Neuronal stem cell (in vitro differentiated cells): ENCODE data around the gene DHX30.

ENCODE experiments used
- DNase-seq: peaks from one replicate; pipeline ENCODE4 v3.0.0-alpha.2; 2013; ENCODE audit warnings: low spot score
- H2AFZ ChIP-seq: one replicate; pipeline ENCODE4 v1.6.1; 2013; ENCODE audit warnings: mild to moderate bottlenecking, low read length, inconsistent platforms
- H2AK5ac ChIP-seq: 2 replicates; pipeline ENCODE4 v1.6.1; 2013; ENCODE audit warnings: low read depth, mild to moderate bottlenecking, inconsistent platforms, low read length, moderate library complexity, mixed read lengths
- H2BK120ac ChIP-seq: 2 replicates; pipeline ENCODE4 v1.6.1; 2013; ENCODE audit warnings: low read depth, mild to moderate bottlenecking, inconsistent platforms, low read length, moderate library complexity, mixed read lengths
- H2BK12ac ChIP-seq: one replicate; pipeline ENCODE4 v1.6.1; 2013; ENCODE audit warnings: low read length, inconsistent platforms
- H2BK15ac ChIP-seq: 2 replicates; pipeline ENCODE4 v1.6.1; 2013; ENCODE audit warnings: mild to moderate bottlenecking, low read length, inconsistent platforms, mixed read lengths
- H2BK5ac ChIP-seq: one replicate; pipeline ENCODE4 v1.6.1; 2013; ENCODE audit warnings: inconsistent platforms, mild to moderate bottlenecking, low read length, moderate library complexity
- H3K14ac ChIP-seq: one replicate; pipeline ENCODE4 v1.6.1; 2013; ENCODE audit warnings: low read length, inconsistent platforms
- H3K18ac ChIP-seq: 2 replicates; pipeline ENCODE4 v1.6.1; 2013; ENCODE audit warnings: low read length, inconsistent platforms
- H3K23ac ChIP-seq: 2 replicates; pipeline ENCODE4 v1.6.1; 2013; ENCODE audit warnings: low read depth, mild to moderate bottlenecking, mixed read lengths, low read length, inconsistent platforms; ENCODE audit not compliant: poor library complexity
- H3K27ac ChIP-seq: replicated peaks from 3 replicates; pipeline ENCODE4 v1.5.1; 2013; ENCODE audit warnings: low read length, inconsistent platforms
- H3K27me3 ChIP-seq, 3 experiments: 2 replicates each; pipeline ENCODE4 v1.6.1; 2013; ENCODE audit warnings: low read length in 3 of 3, mild to moderate bottlenecking in 2 of 3, inconsistent platforms in 1 of 3, low read depth in 1 of 3, mixed read lengths in 1 of 3, moderate library complexity in 1 of 3; ENCODE audit not compliant: control insufficient read depth in 3 of 3, insufficient read depth in 3 of 3
- H3K36me3 ChIP-seq, 2 donors: replicated peaks in 1 of 2; 2 replicates each; pipeline ENCODE4 v1.6.1; 2013; ENCODE audit warnings: low read length in 2 of 2; ENCODE audit not compliant: control insufficient read depth in 2 of 2, insufficient read depth in 2 of 2
- H3K4ac ChIP-seq: 2 replicates; pipeline ENCODE4 v1.6.1; 2013; ENCODE audit warnings: inconsistent platforms, mild to moderate bottlenecking, low read length, moderate library complexity
- H3K4me1 ChIP-seq, 2 donors: 1 replicate in 1 of 2; 2 replicates in 1 of 2; pipeline ENCODE4 v1.6.1; 2013; ENCODE audit warnings: low read length in 2 of 2, low read depth in 1 of 2; ENCODE audit not compliant: control insufficient read depth in 2 of 2, insufficient read depth in 1 of 2
- H3K4me2 ChIP-seq: one replicate; pipeline ENCODE4 v1.6.1; 2013; ENCODE audit warnings: mild to moderate bottlenecking, low read length, inconsistent platforms; ENCODE audit not compliant: insufficient read depth, poor library complexity, severe bottlenecking
- H3K4me3 ChIP-seq, 2 donors: 2 replicates each; pipeline ENCODE4 v1.5.1; 2013; ENCODE audit warnings: low read length in 2 of 2, mild to moderate bottlenecking in 2 of 2, inconsistent platforms in 1 of 2, moderate library complexity in 1 of 2
- H3K79me1 ChIP-seq: one replicate; pipeline ENCODE4 v1.6.1; 2013; ENCODE audit warnings: low read depth, mild to moderate bottlenecking, inconsistent platforms, low read length, moderate library complexity
- H3K9ac ChIP-seq: one replicate; pipeline ENCODE4 v1.6.1; 2013; ENCODE audit warnings: mild to moderate bottlenecking, low read depth, low read length, inconsistent platforms; ENCODE audit not compliant: poor library complexity
- H3K9me3 ChIP-seq, 2 donors: replicated peaks in 1 of 2; 2 replicates each; pipeline versions ENCODE3 to v1.6.1; 2013; ENCODE audit warnings: low read length in 2 of 2, mild to moderate bottlenecking in 2 of 2, inconsistent platforms in 1 of 2, low read depth in 1 of 2, mixed read lengths in 1 of 2, moderate library complexity in 1 of 2; ENCODE audit not compliant: control insufficient read depth in 2 of 2, insufficient read depth in 1 of 2
- H4K8ac ChIP-seq: one replicate; pipeline ENCODE4 v1.6.1; 2013; ENCODE audit warnings: low read depth, mild to moderate bottlenecking, inconsistent platforms, low read length, moderate library complexity
- H4K91ac ChIP-seq: one replicate; pipeline ENCODE4 v1.6.1; 2013; ENCODE audit warnings: low read length, low read depth, mild to moderate bottlenecking, inconsistent platforms; ENCODE audit not compliant: poor library complexity
- WGBS, 2 donors: extraction: QIAGEN DNeasy Blood & Tissue Kit; methylation state at CpG; one replicate each; pipeline ENCODE4 v1.1.7; 2013; ENCODE audit warnings: missing lambda C conversion rate in 2 of 2, mixed read lengths in 1 of 2; ENCODE audit not compliant: insufficient read length in 2 of 2, insufficient replicate concordance in 1 of 2; ENCODE audit errors: extremely low coverage in 2 of 2; 5-methylcytosine and 5-hydroxymethylcytosine counted together

Gene DHX30

DNA sequence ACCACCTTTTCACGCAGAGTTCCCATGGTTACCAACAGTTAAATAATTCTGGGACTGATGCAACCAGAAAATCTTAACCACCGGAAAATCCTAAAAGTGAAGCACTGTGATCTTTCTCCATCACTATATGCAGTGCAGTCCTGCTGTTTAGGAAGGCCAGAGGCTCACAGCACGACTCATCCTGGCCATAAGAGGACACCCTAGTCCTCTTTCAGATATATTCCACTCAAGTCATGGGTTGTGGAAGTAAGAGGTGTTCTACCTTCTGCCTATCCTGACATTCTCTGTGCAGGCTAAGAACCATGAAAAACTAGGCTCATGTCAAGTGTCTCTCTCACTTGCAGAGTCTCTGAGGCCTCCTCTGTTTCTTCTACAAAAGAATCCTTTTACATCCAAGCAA is 67.2 kb downstream of the DHX30 start:
- Histone ChIP-seq H3K9ac (no peak overlapping the region), H2BK12ac (no peak overlapping the region), H3K4me2 (no peak overlapping the region), H3K27me3 (no peaks in the 10 kb centered on the region), H3K23ac (no peak overlapping the region), H3K4me3 (no peak overlapping the region), H4K8ac (no peak overlapping the region), H2BK120ac (no peak overlapping the region), H2BK15ac (no peak overlapping the region), H3K18ac (no peak overlapping the region), H2AFZ (no peak overlapping the region), H2AK5ac (no peak overlapping the region), H3K4me1 (peaks cover 0 to 8% of the 10 kb centered on the region in 2 donors), H3K79me1 (no peaks in the 10 kb centered on the region), H4K91ac (no peak overlapping the region), H2BK5ac (no peak overlapping the region), H3K4ac (no peak overlapping the region), H3K27ac (no peak overlapping the region), H3K36me3 (peaks cover 44 to 92% of the 10 kb centered on the region in 2 donors), H3K14ac (no peak overlapping the region), H3K9me3 (no peaks in the 10 kb centered on the region)
- DNase-seq, result no peak
- no CpG with 5 or more reads among the region's 3 CpGs for WGBS, 2 donors

DNA sequence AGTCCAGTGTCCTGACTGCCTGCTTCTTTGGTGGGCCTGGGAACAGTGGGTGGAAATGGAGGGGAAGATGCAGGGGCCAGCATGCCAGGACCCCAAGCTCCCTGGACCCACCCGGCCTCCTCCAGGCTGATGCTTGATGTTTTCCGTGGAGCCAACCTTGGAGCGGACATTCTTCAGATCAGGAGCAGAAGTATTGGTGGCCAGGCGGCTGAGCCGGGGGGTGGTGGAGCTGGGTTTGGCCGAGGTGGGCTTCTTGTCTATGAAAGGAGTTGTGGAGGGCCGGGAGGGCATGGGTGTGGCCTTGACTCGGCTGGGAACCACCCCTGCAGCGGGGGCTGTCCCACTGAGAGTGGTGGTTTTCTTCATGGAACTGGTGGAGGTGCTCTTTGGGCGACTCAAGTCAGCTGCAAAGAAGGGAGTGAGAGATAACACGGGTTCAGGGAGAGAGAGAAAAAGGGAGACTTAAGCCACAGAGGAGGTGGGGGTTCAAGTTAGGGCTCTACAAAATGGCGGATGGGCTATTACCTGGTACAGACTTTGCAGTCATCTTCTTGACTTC is 67.8 kb downstream of the DHX30 start:
- Histone ChIP-seq H3K79me1 (no peaks in the 10 kb centered on the region), H2BK15ac (no peak overlapping the region), H2AFZ (no peak overlapping the region), H3K4me3 (no peak overlapping the region), H4K91ac (no peak overlapping the region), H3K9me3 (no peaks in the 10 kb centered on the region), H4K8ac (no peak overlapping the region), H3K18ac (no peak overlapping the region), H3K27ac (no peak overlapping the region), H2BK12ac (no peak overlapping the region), H3K9ac (no peak overlapping the region), H3K27me3 (no peaks in the 10 kb centered on the region), H3K4me2 (no peak overlapping the region), H2BK5ac (no peak overlapping the region), H3K4ac (no peak overlapping the region), H3K14ac (no peak overlapping the region), H2AK5ac (no peak overlapping the region), H3K36me3 (peaks cover 42 to 92% of the 10 kb centered on the region in 2 donors), H2BK120ac (no peak overlapping the region), H3K23ac (no peak overlapping the region), H3K4me1 (peaks cover 0 to 8% of the 10 kb centered on the region in 2 donors)
- WGBS, 2 donors, result no CpG with 5 or more reads among the region's 12 CpGs
- DNase-seq, result no peak

DNA sequence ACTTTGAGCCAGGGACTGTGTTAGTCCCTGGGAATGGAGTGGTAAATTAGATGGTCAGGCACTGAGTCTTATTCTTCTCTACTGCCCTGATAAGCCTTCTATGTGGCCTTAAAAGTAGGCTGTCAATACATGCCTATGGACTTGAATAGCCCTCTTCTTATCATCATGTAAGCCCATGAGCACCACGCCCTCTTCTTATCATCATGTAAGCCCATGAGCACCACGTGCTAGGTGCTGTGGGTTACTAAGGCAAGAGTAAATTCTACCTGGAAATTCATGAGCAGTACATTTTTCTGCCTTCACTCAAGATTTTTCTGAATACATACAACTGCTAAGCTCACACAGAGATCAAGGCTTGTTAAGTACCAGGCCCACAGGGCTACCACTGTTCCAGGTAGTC is 68.5 kb downstream of the DHX30 start:
- H3K36me3 ChIP-seq, result peaks cover 42 to 93% of the 10 kb centered on the region in 2 donors

DNA sequence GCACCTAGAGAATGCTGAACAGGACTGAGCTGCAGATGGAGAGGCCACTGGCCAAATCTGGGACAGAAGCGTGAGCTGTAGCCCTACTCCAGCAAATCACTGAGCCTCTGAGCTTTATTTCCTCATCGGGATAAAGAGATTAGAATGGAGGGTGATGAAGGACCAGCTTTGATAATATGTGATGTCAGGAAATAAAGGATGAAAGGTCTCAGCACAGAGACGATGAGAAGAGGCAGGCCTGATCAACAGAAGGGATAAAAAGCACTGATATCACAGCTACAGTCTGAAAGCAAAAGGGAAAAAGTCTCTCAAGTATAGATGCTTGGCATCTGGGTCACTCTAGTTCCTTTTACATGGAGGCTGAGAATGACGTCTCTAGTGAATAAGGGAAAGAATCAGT is 70.0 kb downstream of the DHX30 start:
- H3K4me2 ChIP-seq, result no peak overlapping the region
- no peak overlapping the region for H2AK5ac ChIP-seq
- H3K79me1 ChIP-seq, result no peaks in the 10 kb centered on the region
- H3K27ac ChIP-seq, result no peak overlapping the region
- H3K14ac ChIP-seq, result no peak overlapping the region
- no peak overlapping the region for H2BK15ac ChIP-seq
- H4K8ac ChIP-seq, result no peak overlapping the region
- no peak overlapping the region for H3K4ac ChIP-seq
- H3K36me3 ChIP-seq, result peaks cover 29 to 91% of the 10 kb centered on the region in 2 donors
- no peaks in the 10 kb centered on the region for H3K27me3 ChIP-seq
- no peak overlapping the region for H2AFZ ChIP-seq
- H3K18ac ChIP-seq, result no peak overlapping the region
- no peak overlapping the region for H3K4me3 ChIP-seq
- no peak overlapping the region for H4K91ac ChIP-seq
- peaks cover 0 to 7% of the 10 kb centered on the region in 2 donors for H3K4me1 ChIP-seq
- H3K9me3 ChIP-seq, result no peaks in the 10 kb centered on the region
- DNase-seq, result no peak
- no peak overlapping the region for H2BK12ac ChIP-seq
- no CpG with 5 or more reads among the region's 4 CpGs for WGBS, 2 donors
- no peak overlapping the region for H3K23ac ChIP-seq
- H2BK120ac ChIP-seq, result no peak overlapping the region
- no peak overlapping the region for H3K9ac ChIP-seq
- H2BK5ac ChIP-seq, result no peak overlapping the region

More for the DNA sequence above, 68.5 kb downstream of the DHX30 start:
- H2AFZ ChIP-seq, result no peak overlapping the region
- H3K14ac ChIP-seq, result no peak overlapping the region
- H3K4ac ChIP-seq, result no peak overlapping the region
- H2BK5ac ChIP-seq, result no peak overlapping the region
- no peaks in the 10 kb centered on the region for H3K79me1 ChIP-seq
- no peak overlapping the region for H3K27ac ChIP-seq
- DNase-seq, result no peak
- no peak overlapping the region for H2BK120ac ChIP-seq
- peaks cover 0 to 7% of the 10 kb centered on the region in 2 donors for H3K4me1 ChIP-seq
- no peak overlapping the region for H3K18ac ChIP-seq
- H2BK15ac ChIP-seq, result no peak overlapping the region
- WGBS, 2 donors, result no CpG with 5 or more reads among the region's 2 CpGs
- no peak overlapping the region for H3K9ac ChIP-seq
- H3K23ac ChIP-seq, result no peak overlapping the region
- no peak overlapping the region for H3K4me2 ChIP-seq
- H3K4me3 ChIP-seq, result no peak overlapping the region
- H2AK5ac ChIP-seq, result no peak overlapping the region
- no peak overlapping the region for H4K91ac ChIP-seq
- H4K8ac ChIP-seq, result no peak overlapping the region
- H3K27me3 ChIP-seq, result no peaks in the 10 kb centered on the region
- H2BK12ac ChIP-seq, result no peak overlapping the region
- H3K9me3 ChIP-seq, result no peaks in the 10 kb centered on the region
